H9 (cell line): Measurements from ENCODE around the gene ADAMTS2. TPM values are rescaled to one million over a fixed set of nuclear protein-coding genes. Genes with fewer than 3 reads are reported as not detected.

Experiments used
- DNase-seq: peaks from one replicate; pipeline ENCODE4 v3.0.0-alpha.2; 2017
- H2AFZ ChIP-seq: one replicate; pipeline ENCODE4 v1.6.1; 2013; ENCODE audit warnings: mild to moderate bottlenecking, low read length, control low read depth, moderate library complexity
- H2AK5ac ChIP-seq: 2 replicates; pipeline ENCODE4 v1.6.1; 2013; ENCODE audit warnings: low read length, control low read depth, mixed read lengths; ENCODE audit not compliant: insufficient read length
- H2BK120ac ChIP-seq: one replicate; pipeline ENCODE4 v1.6.1; 2013; ENCODE audit warnings: low read depth, mild to moderate bottlenecking, low read length, control low read depth, inconsistent platforms; ENCODE audit not compliant: poor library complexity, severe bottlenecking
- H2BK12ac ChIP-seq: 2 replicates; pipeline ENCODE4 v1.6.1; 2013; ENCODE audit warnings: low read length, control low read depth, mixed read lengths, low read depth; ENCODE audit not compliant: insufficient read length
- H2BK15ac ChIP-seq: 2 replicates; pipeline ENCODE4 v1.6.1; 2013; ENCODE audit warnings: low read depth, low read length, control low read depth
- H2BK20ac ChIP-seq: one replicate; pipeline ENCODE4 v1.6.1; 2013; ENCODE audit warnings: low read depth, mild to moderate bottlenecking, low read length, control low read depth, inconsistent platforms; ENCODE audit not compliant: poor library complexity, severe bottlenecking
- H2BK5ac ChIP-seq: 2 replicates; pipeline ENCODE4 v1.6.1; 2013; ENCODE audit warnings: low read length, control low read depth, mixed read lengths; ENCODE audit not compliant: insufficient read length
- H3K14ac ChIP-seq: 2 replicates; pipeline ENCODE4 v1.6.1; 2013; ENCODE audit warnings: low read length, control low read depth; ENCODE audit not compliant: insufficient read depth
- H3K18ac ChIP-seq: 2 replicates; pipeline ENCODE4 v1.6.1; 2013; ENCODE audit warnings: low read depth, mild to moderate bottlenecking, mixed read lengths, low read length, control low read depth; ENCODE audit not compliant: insufficient read length
- H3K23ac ChIP-seq: 2 replicates; pipeline ENCODE4 v1.6.1; 2013; ENCODE audit warnings: low read length, control low read depth, mixed read lengths, low read depth; ENCODE audit not compliant: insufficient read length
- H3K23me2 ChIP-seq: 2 replicates; pipeline ENCODE4 v1.6.1; 2013; ENCODE audit warnings: low read depth, mild to moderate bottlenecking, mixed read lengths, low read length, control low read depth; ENCODE audit not compliant: insufficient read length, poor library complexity, severe bottlenecking
- H3K27ac ChIP-seq: 2 replicates; pipeline ENCODE4 v1.5.1; 2013; ENCODE audit warnings: low read length, control low read depth, mixed read lengths, low read depth; ENCODE audit not compliant: insufficient read length
- H3K27me3 ChIP-seq: 2 replicates; pipeline ENCODE4 v1.6.1; 2013; ENCODE audit warnings: low read length, control low read depth, inconsistent platforms; ENCODE audit not compliant: insufficient read depth
- H3K4ac ChIP-seq: 2 replicates; pipeline ENCODE4 v1.6.1; 2013; ENCODE audit warnings: low read depth, mild to moderate bottlenecking, control low read depth, inconsistent platforms, low read length, moderate library complexity
- H3K4me1 ChIP-seq: 2 replicates; pipeline ENCODE4 v1.6.1; 2013; ENCODE audit warnings: low read length, control low read depth, inconsistent platforms; ENCODE audit not compliant: insufficient read depth
- H3K4me2 ChIP-seq: 2 replicates; pipeline ENCODE4 v1.6.1; 2013; ENCODE audit warnings: low read length, control low read depth, mixed read lengths; ENCODE audit not compliant: insufficient read length, insufficient read depth
- H3K56ac ChIP-seq: 2 replicates; pipeline ENCODE4 v1.6.1; 2013; ENCODE audit warnings: low read depth, mild to moderate bottlenecking, mixed read lengths, low read length, control low read depth; ENCODE audit not compliant: insufficient read length
- H3K79me1 ChIP-seq: 2 replicates; pipeline ENCODE4 v1.6.1; 2013; ENCODE audit warnings: low read depth, mild to moderate bottlenecking, moderate library complexity, low read length, control low read depth, inconsistent platforms; ENCODE audit not compliant: insufficient read depth, poor library complexity, severe bottlenecking
- H3K79me2 ChIP-seq: 2 replicates; pipeline ENCODE4 v1.6.1; 2013; ENCODE audit warnings: low read length, control low read depth, inconsistent platforms; ENCODE audit not compliant: insufficient read depth
- H3K9ac ChIP-seq: 2 replicates; pipeline ENCODE4 v1.6.1; 2013; ENCODE audit warnings: low read length, control low read depth, mixed read lengths; ENCODE audit not compliant: insufficient read length; ENCODE audit errors: extremely low read depth
- H3K9me3 ChIP-seq: one replicate; pipeline ENCODE4 v1.6.1; 2013; ENCODE audit warnings: low read depth, low read length, inconsistent platforms; ENCODE audit not compliant: control insufficient read depth
- H3T11ph ChIP-seq: one replicate; pipeline ENCODE4 v1.6.1; 2013; ENCODE audit warnings: mild to moderate bottlenecking, low read length, control low read depth, inconsistent platforms
- H4K20me1 ChIP-seq: one replicate; pipeline ENCODE4 v1.6.1; 2013; ENCODE audit not compliant: control insufficient read depth, insufficient read length, insufficient read depth
- H4K5ac ChIP-seq: 2 replicates; pipeline ENCODE4 v1.6.1; 2013; ENCODE audit warnings: low read depth, mild to moderate bottlenecking, mixed read lengths, low read length, control low read depth; ENCODE audit not compliant: insufficient read length
- H4K8ac ChIP-seq: replicated peaks from 2 replicates; pipeline ENCODE4 v1.6.1; 2013; ENCODE audit warnings: low read length, control low read depth, mixed read lengths, low read depth; ENCODE audit not compliant: insufficient read length
- H4K91ac ChIP-seq: 2 replicates; pipeline ENCODE4 v1.6.1; 2013; ENCODE audit warnings: low read depth, mild to moderate bottlenecking, moderate library complexity, mixed read lengths, low read length, control low read depth; ENCODE audit not compliant: insufficient read length
- H3K27ac Mint-ChIP-seq, 3 experiments: 2 replicates in 2 of 3; 3 replicates in 1 of 3; pipeline ENCODE4 v1.8.0; 2020 to 2021; ENCODE audit warnings: mixed read lengths in 3 of 3, mild to moderate bottlenecking in 1 of 3, moderate library complexity in 1 of 3
- H3K27me3 Mint-ChIP-seq: 2 replicates; pipeline ENCODE4 v1.8.0; 2021; ENCODE audit warnings: low read depth, mild to moderate bottlenecking, moderate library complexity, mixed read lengths
- H3K36me3 Mint-ChIP-seq, 3 experiments: 2 replicates in 2 of 3; 3 replicates in 1 of 3; pipeline ENCODE4 v1.8.0; 2020 to 2021; ENCODE audit warnings: low read depth in 3 of 3, mixed read lengths in 3 of 3; ENCODE audit not compliant: insufficient read depth in 1 of 3
- H3K4me1 Mint-ChIP-seq, 2 experiments: 2 replicates each; pipeline ENCODE4 v1.8.0; 2020; ENCODE audit warnings: mixed read lengths in 2 of 2
- H3K4me3 Mint-ChIP-seq, 2 experiments: 2 replicates in 1 of 2; 3 replicates in 1 of 2; pipeline ENCODE4 v1.8.0; 2020 to 2021; ENCODE audit warnings: mild to moderate bottlenecking in 2 of 2, mixed read lengths in 2 of 2, moderate library complexity in 1 of 2
- H3K9me3 Mint-ChIP-seq, 2 experiments: 2 replicates in 1 of 2; 3 replicates in 1 of 2; pipeline ENCODE4 v1.8.0; 2020; ENCODE audit warnings: mild to moderate bottlenecking in 2 of 2, mixed read lengths in 2 of 2, moderate library complexity in 1 of 2
- CTCF ChIP-seq: fragments of 200-600 bp; sonication (generic); conservative IDR thresholded peaks from 3 replicates; pipeline ENCODE4 v1.8.0; 2021; ENCODE audit warnings: antibody characterized with exemption, mild to moderate bottlenecking
- WGBS: extraction: QIAGEN DNeasy Blood & Tissue Kit; methylation state at CpG from one replicate; pipeline ENCODE4 v1.1.7; 2013; ENCODE audit warnings: missing lambda C conversion rate, low lambda C conversion rate, mixed read lengths; ENCODE audit not compliant: insufficient read length; ENCODE audit errors: extremely low coverage; 5-methylcytosine and 5-hydroxymethylcytosine counted together
- total RNA-seq: library from RNA; stranded (reverse); gene quantifications from 2 replicates; pipeline ENCODE4 v1.2.1, GENCODE V29; 2021

Gene ADAMTS2
- total RNA-seq, 1 experiment from 2014 or later = 5.4 TPM

- Histone ChIP-seq H3K23me2 (no peaks in the 10 kb centered on the region), H3K9me3 (peaks cover 10% of the 10 kb centered on the region), H3K27ac (no peak overlapping the region), H2AK5ac (no peak overlapping the region), H4K5ac (no peak overlapping the region), H3K79me1 (no peaks in the 10 kb centered on the region), H2BK15ac (no peak overlapping the region), H3K56ac (no peak overlapping the region), H2AFZ (no peak overlapping the region), H3K4me2 (no peak overlapping the region), H3K18ac (no peak overlapping the region), H3K9ac (no peak overlapping the region), H4K8ac (no peak overlapping the region), H3K4me1 (no peaks in the 10 kb centered on the region), H2BK120ac (no peak overlapping the region), H3K14ac (peak overlapping the region; percentile 39; the same call in 1 of the 2 replicates), H3K79me2 (no peaks in the 10 kb centered on the region), H2BK20ac (no peak overlapping the region), H3T11ph (no peak overlapping the region), H2BK5ac (no peak overlapping the region), H3K27me3 (no peaks in the 10 kb centered on the region), H3K4ac (no peak overlapping the region), H3K23ac (no peak overlapping the region), H2BK12ac (no peak overlapping the region), H4K20me1 (no peaks in the 10 kb centered on the region), H4K91ac (no peak overlapping the region)
- Mint-ChIP-seq H3K4me1 (peaks cover 28 to 33% of the 10 kb centered on the region in 2 experiments), H3K27me3 (peaks cover 2% of the 10 kb centered on the region; the same call in 1 of the 2 replicates), H3K9me3 (peaks cover 23 to 28% of the 10 kb centered on the region in 2 experiments), H3K4me3 (peak overlapping the region in 1 of 2 experiments; percentile 32; a peak in 1 of 5 replicates), H3K27ac (peak overlapping the region in 2 of 3 experiments; percentile 65 to 79; a peak in 4 of 7 replicates), H3K36me3 (peaks cover 20 to 25% (median 24%) of the 10 kb centered on the region in 3 experiments)
- TF ChIP-seq CTCF = no peak
- peak; percentile 39 for DNase-seq
- no CpG with 5 or more reads among the region's 17 CpGs for WGBS
Measured at GRCh38 chr5:179227580-179228311, 117.5 kb downstream of the ADAMTS2 start.
